ENCODE data around the gene KIF6. TPM values are rescaled to one million over a fixed set of nuclear protein-coding genes. Genes with fewer than 3 reads are reported as not detected.

The KIF6 gene
- total RNA-seq, 1 donor from 2014 or later = 1.5 TPM

DNA sequence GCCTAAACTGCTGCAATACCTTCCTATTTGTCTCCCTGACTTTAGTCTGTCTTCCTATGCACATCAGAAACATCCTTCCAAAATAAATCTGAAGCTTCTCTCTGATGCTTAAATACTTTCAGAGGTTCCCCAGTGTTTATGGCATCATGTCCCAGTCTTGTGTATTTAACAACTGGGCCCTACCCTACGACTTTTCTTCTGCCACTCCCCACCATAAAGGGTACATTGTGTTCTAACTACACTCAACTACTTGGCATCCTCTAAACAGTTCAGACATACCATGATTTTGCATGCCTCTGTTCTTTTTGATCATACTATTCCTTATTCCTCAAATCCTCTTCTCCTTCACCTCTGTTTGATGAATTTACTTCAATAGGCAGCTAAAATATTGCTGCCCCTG is 259.7 kb downstream of the KIF6 start:
- no peak overlapping the region for H3K4me3 Mint-ChIP-seq
- no peaks in the 10 kb centered on the region for H3K4me1 Mint-ChIP-seq
- no peaks in the 10 kb centered on the region for H3K36me3 Mint-ChIP-seq (ENCODE audit: low read depth)
- TF ChIP-seq CTCF (conservative IDR thresholded peaks at IDR 0.05) = no peak
- DNase-seq (ENCODE audit: low read depth, low spot score) = no peak
- peaks cover 8% of the 10 kb centered on the region for H3K9me3 Mint-ChIP-seq
- H3K27me3 Mint-ChIP-seq (ENCODE audit: low read depth) = no peaks in the 10 kb centered on the region
- no peak overlapping the region for H3K27ac Mint-ChIP-seq (ENCODE audit: unreplicated experiment)

DNA sequence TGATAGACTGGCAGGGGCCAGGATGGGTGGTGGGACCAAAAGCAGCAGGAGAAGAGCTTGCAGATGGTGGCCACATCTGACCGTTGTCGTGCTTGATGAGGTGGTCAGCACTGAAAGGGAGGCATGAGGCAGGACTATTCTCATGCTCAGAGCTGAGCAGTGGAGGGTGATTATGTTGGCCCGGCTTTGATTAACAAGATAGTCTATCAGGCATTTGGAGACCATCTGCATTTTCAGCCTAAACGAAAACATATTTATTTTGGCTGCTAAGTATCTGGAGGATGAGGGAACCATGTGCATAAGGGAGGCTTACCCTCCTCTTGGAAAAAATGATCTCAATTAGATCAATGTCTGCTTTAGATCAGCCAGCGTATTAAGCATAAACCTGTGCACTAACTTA is 261.1 kb downstream of the KIF6 start:
- no peaks in the 10 kb centered on the region for H3K27me3 Mint-ChIP-seq (ENCODE audit: low read depth)
- no peak overlapping the region for H3K27ac Mint-ChIP-seq (ENCODE audit: unreplicated experiment)
- H3K4me3 Mint-ChIP-seq = no peak overlapping the region
- no peak for TF ChIP-seq CTCF (conservative IDR thresholded peaks at IDR 0.05)
- peaks cover 9% of the 10 kb centered on the region for H3K9me3 Mint-ChIP-seq
- no peaks in the 10 kb centered on the region for H3K4me1 Mint-ChIP-seq
- no peaks in the 10 kb centered on the region for H3K36me3 Mint-ChIP-seq (ENCODE audit: low read depth)
- no peak for DNase-seq (ENCODE audit: low read depth, low spot score)

GRCh38 chr6:39453956-39454524 is 271.2 kb downstream of the KIF6 start:
- peak overlapping the region; percentile 77 for H3K27ac Mint-ChIP-seq (ENCODE audit: unreplicated experiment)
- no peak for TF ChIP-seq CTCF (conservative IDR thresholded peaks at IDR 0.05)
- peaks cover 4% of the 10 kb centered on the region for H3K36me3 Mint-ChIP-seq (ENCODE audit: low read depth)
- peaks cover 9% of the 10 kb centered on the region for H3K9me3 Mint-ChIP-seq
- no peak for DNase-seq (ENCODE audit: low read depth, low spot score)
- H3K4me3 Mint-ChIP-seq = peak overlapping the region; percentile 71
- peaks cover 3% of the 10 kb centered on the region for H3K4me1 Mint-ChIP-seq
- no peaks in the 10 kb centered on the region for H3K27me3 Mint-ChIP-seq (ENCODE audit: low read depth)

- Mint-ChIP-seq H3K27me3 (ENCODE audit: low read depth) (no peaks in the 10 kb centered on the region), H3K4me1 (peaks cover 3% of the 10 kb centered on the region), H3K9me3 (peaks cover 9% of the 10 kb centered on the region), H3K4me3 (no peak overlapping the region), H3K27ac (ENCODE audit: unreplicated experiment) (no peak overlapping the region), H3K36me3 (ENCODE audit: low read depth) (peaks cover 4% of the 10 kb centered on the region)
- no peak for TF ChIP-seq CTCF (conservative IDR thresholded peaks at IDR 0.05)
- DNase-seq (ENCODE audit: low read depth, low spot score) = no peak
Observed at GRCh38 chr6:39453241-39453640, 272.0 kb downstream of the KIF6 start.

- TF ChIP-seq CTCF (conservative IDR thresholded peaks at IDR 0.05) = no peak
- DNase-seq (ENCODE audit: low read depth, low spot score) = no peak
- peaks cover 4% of the 10 kb centered on the region for H3K4me1 Mint-ChIP-seq
- peaks cover 9% of the 10 kb centered on the region for H3K9me3 Mint-ChIP-seq
- H3K27ac Mint-ChIP-seq (ENCODE audit: unreplicated experiment) = no peak overlapping the region
- H3K4me3 Mint-ChIP-seq = no peak overlapping the region
- no peaks in the 10 kb centered on the region for H3K27me3 Mint-ChIP-seq (ENCODE audit: low read depth)
- peaks cover 4% of the 10 kb centered on the region for H3K36me3 Mint-ChIP-seq (ENCODE audit: low read depth)
Observed at GRCh38 chr6:39452306-39453145, 272.7 kb downstream of the KIF6 start.
